Measurements from ENCODE around the gene GRB2. TPM values are rescaled to one million over a fixed set of nuclear protein-coding genes. Genes with fewer than 3 reads are reported as not detected.

GRB2 gene
- total and polyA plus RNA-seq, 2 experiments from 2014 or later, result 89.0 to 112 TPM

GRCh38 chr17:75269844-75270217, 135.6 kb downstream of the GRB2 start (continued):
- TF ChIP-seq ZNF462 (CRISPR knock-in tag; IDR thresholded peaks at IDR 0.05) (no peak), POLR2AphosphoS5 (IDR thresholded peaks at IDR 0.05; ENCODE audit: low read depth) (no peak), ZNF114 (CRISPR knock-in tag; IDR thresholded peaks at IDR 0.05) (no peak), EZH2 (IDR thresholded peaks at IDR 0.05; ENCODE audit: low read depth, unreplicated experiment) (no peak), JUNB (IDR thresholded peaks at IDR 0.05; ENCODE audit: unreplicated experiment) (no peak), ZNF331 (CRISPR knock-in tag; IDR thresholded peaks at IDR 0.05; ENCODE audit: low read depth) (no peak)
- TF ChIP-seq, protein P1, sequence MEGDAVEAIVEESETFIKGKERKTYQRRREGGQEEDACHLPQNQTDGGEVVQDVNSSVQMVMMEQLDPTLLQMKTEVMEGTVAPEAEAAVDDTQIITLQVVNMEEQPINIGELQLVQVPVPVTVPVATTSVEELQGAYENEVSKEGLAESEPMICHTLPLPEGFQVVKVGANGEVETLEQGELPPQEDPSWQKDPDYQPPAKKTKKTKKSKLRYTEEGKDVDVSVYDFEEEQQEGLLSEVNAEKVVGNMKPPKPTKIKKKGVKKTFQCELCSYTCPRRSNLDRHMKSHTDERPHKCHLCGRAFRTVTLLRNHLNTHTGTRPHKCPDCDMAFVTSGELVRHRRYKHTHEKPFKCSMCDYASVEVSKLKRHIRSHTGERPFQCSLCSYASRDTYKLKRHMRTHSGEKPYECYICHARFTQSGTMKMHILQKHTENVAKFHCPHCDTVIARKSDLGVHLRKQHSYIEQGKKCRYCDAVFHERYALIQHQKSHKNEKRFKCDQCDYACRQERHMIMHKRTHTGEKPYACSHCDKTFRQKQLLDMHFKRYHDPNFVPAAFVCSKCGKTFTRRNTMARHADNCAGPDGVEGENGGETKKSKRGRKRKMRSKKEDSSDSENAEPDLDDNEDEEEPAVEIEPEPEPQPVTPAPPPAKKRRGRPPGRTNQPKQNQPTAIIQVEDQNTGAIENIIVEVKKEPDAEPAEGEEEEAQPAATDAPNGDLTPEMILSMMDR (conservative IDR thresholded peaks at IDR 0.05; ENCODE audit: low read depth in 2 of 2), result no peak
- TF ChIP-seq, protein P2, sequence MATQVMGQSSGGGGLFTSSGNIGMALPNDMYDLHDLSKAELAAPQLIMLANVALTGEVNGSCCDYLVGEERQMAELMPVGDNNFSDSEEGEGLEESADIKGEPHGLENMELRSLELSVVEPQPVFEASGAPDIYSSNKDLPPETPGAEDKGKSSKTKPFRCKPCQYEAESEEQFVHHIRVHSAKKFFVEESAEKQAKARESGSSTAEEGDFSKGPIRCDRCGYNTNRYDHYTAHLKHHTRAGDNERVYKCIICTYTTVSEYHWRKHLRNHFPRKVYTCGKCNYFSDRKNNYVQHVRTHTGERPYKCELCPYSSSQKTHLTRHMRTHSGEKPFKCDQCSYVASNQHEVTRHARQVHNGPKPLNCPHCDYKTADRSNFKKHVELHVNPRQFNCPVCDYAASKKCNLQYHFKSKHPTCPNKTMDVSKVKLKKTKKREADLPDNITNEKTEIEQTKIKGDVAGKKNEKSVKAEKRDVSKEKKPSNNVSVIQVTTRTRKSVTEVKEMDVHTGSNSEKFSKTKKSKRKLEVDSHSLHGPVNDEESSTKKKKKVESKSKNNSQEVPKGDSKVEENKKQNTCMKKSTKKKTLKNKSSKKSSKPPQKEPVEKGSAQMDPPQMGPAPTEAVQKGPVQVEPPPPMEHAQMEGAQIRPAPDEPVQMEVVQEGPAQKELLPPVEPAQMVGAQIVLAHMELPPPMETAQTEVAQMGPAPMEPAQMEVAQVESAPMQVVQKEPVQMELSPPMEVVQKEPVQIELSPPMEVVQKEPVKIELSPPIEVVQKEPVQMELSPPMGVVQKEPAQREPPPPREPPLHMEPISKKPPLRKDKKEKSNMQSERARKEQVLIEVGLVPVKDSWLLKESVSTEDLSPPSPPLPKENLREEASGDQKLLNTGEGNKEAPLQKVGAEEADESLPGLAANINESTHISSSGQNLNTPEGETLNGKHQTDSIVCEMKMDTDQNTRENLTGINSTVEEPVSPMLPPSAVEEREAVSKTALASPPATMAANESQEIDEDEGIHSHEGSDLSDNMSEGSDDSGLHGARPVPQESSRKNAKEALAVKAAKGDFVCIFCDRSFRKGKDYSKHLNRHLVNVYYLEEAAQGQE (IDR thresholded peaks at IDR 0.05; ENCODE audit: unreplicated experiment), result no peak

Small RNA genes within 50 kb of the gene (microRNA-seq; reads per million reads assigned to microRNA genes)
- gene MIR3678, result not detected

Small RNA genes within 50 kb of the gene (small RNA-seq; reads per million reads assigned to genes)
- gene MIR3678 (ENCODE audit: low replicate concordance), result not detected
- not detected for gene RF00019 (ENCODE audit: low replicate concordance)
- not detected for gene RNU6-938P (ENCODE audit: low replicate concordance)

Other genes with a start within 250 kb of the GRB2 start
- gene SUMO2, start 222.7 kb downstream of the GRB2 start, total RNA-seq (2014; rRNA removed; shearing (Covaris generic)), result 133 and 139 TPM in 2 replicates
- gene SUMO2, start 222.7 kb downstream of the GRB2 start, polyA plus RNA-seq (2016; fragmentation: Nextera tagmentation; extraction: Ambion mirVana), result 784 and 890 TPM in 2 replicates
- 57.2 and 59.4 TPM in 2 replicates for gene NUP85, start 200.0 kb downstream of the GRB2 start, total RNA-seq (2014; rRNA removed; shearing (Covaris generic))
- gene NUP85, start 200.0 kb downstream of the GRB2 start, polyA plus RNA-seq (2016; fragmentation: Nextera tagmentation; extraction: Ambion mirVana), result 114 and 116 TPM in 2 replicates
- gene GGA3, start 144.1 kb downstream of the GRB2 start, total RNA-seq (2014; rRNA removed; shearing (Covaris generic)), result 29.4 and 54.3 TPM in 2 replicates
- gene GGA3, start 144.1 kb downstream of the GRB2 start, polyA plus RNA-seq (2016; fragmentation: Nextera tagmentation; extraction: Ambion mirVana), result 20.8 and 22.5 TPM in 2 replicates
- gene MRPS7, start 143.8 kb downstream of the GRB2 start, total RNA-seq (2014; rRNA removed; shearing (Covaris generic)), result 60.6 and 72.8 TPM in 2 replicates
- 104 and 114 TPM in 2 replicates for gene MRPS7, start 143.8 kb downstream of the GRB2 start, polyA plus RNA-seq (2016; fragmentation: Nextera tagmentation; extraction: Ambion mirVana)
- 15.5 and 15.9 TPM in 2 replicates for gene MIF4GD, start 134.4 kb downstream of the GRB2 start, total RNA-seq (2014; rRNA removed; shearing (Covaris generic))
- gene MIF4GD, start 134.4 kb downstream of the GRB2 start, polyA plus RNA-seq (2016; fragmentation: Nextera tagmentation; extraction: Ambion mirVana), result 9.4 and 11.3 TPM in 2 replicates
- 16.3 and 22.4 TPM in 2 replicates for gene SLC25A19, start 116.2 kb downstream of the GRB2 start, total RNA-seq (2014; rRNA removed; shearing (Covaris generic))
- gene SLC25A19, start 116.2 kb downstream of the GRB2 start, polyA plus RNA-seq (2016; fragmentation: Nextera tagmentation; extraction: Ambion mirVana), result 17.9 and 19.4 TPM in 2 replicates
- gene TMEM94, start 51.0 kb upstream of the GRB2 start, total RNA-seq (2014; rRNA removed; shearing (Covaris generic)), result 36.6 and 66.0 TPM in 2 replicates
- 21.9 and 24.0 TPM in 2 replicates for gene TMEM94, start 51.0 kb upstream of the GRB2 start, polyA plus RNA-seq (2016; fragmentation: Nextera tagmentation; extraction: Ambion mirVana)
- 17.7 and 21.5 TPM in 2 replicates for gene CASKIN2, start 109.9 kb upstream of the GRB2 start, total RNA-seq (2014; rRNA removed; shearing (Covaris generic))
- 4.7 and 4.9 TPM in 2 replicates for gene CASKIN2, start 109.9 kb upstream of the GRB2 start, polyA plus RNA-seq (2016; fragmentation: Nextera tagmentation; extraction: Ambion mirVana)
- 61.9 and 62.5 TPM in 2 replicates for gene TSEN54, start 110.8 kb upstream of the GRB2 start, total RNA-seq (2014; rRNA removed; shearing (Covaris generic))
- gene TSEN54, start 110.8 kb upstream of the GRB2 start, polyA plus RNA-seq (2016; fragmentation: Nextera tagmentation; extraction: Ambion mirVana), result 45.9 and 48.2 TPM in 2 replicates
- gene LLGL2, start 120.0 kb upstream of the GRB2 start, total RNA-seq (2014; rRNA removed; shearing (Covaris generic)), result 63.9 and 78.5 TPM in 2 replicates
- 62.5 and 71.9 TPM in 2 replicates for gene LLGL2, start 120.0 kb upstream of the GRB2 start, polyA plus RNA-seq (2016; fragmentation: Nextera tagmentation; extraction: Ambion mirVana)
- 7.2 and 12.4 TPM in 2 replicates for gene MYO15B, start 182.1 kb upstream of the GRB2 start, total RNA-seq (2014; rRNA removed; shearing (Covaris generic))
- 3.8 and 6.6 TPM in 2 replicates for gene MYO15B, start 182.1 kb upstream of the GRB2 start, polyA plus RNA-seq (2016; fragmentation: Nextera tagmentation; extraction: Ambion mirVana)
- gene SMIM5, start 227.8 kb upstream of the GRB2 start, total RNA-seq (2014; rRNA removed; shearing (Covaris generic)), result not detected in 2 replicates
- 0.16 TPM in 1 of 2 replicates, not detected in the other for gene SMIM5, start 227.8 kb upstream of the GRB2 start, polyA plus RNA-seq (2016; fragmentation: Nextera tagmentation; extraction: Ambion mirVana)

Data from GM23338 (cell line).